Lower lobe of right lung (tissue), 2 donors: ENCODE data around the gene ZC3H10. TPM values are rescaled to one million over a fixed set of nuclear protein-coding genes. Genes with fewer than 3 reads are reported as not detected.
A peak's percentile ranks its signal among the peaks of the same experiment; 100 is the strongest.

Experiments used
- ATAC-seq, 2 donors: fragments of 200-7000 bp; cut with Tn5 transposase; one replicate each; pipeline ENCODE4 v1.9.1; 2020 to 2022; ENCODE audit warnings: mild to moderate bottlenecking in 2 of 2, moderate library complexity in 2 of 2
- DNase-seq: peaks from one replicate; pipeline ENCODE4 v3.0.0-alpha.2; 2020
- H3K27ac ChIP-seq: fragments of 200-600 bp; one replicate; pipeline ENCODE4 v1.8.0; 2022
- H3K27me3 ChIP-seq: fragments of 200-600 bp; one replicate; pipeline ENCODE4 v1.8.0; 2022; ENCODE audit warnings: low read depth
- H3K36me3 ChIP-seq: fragments of 200-600 bp; one replicate; pipeline ENCODE4 v1.8.0; 2022; ENCODE audit warnings: mild to moderate bottlenecking
- H3K4me1 ChIP-seq: fragments of 200-600 bp; one replicate; pipeline ENCODE4 v1.8.0; 2022
- H3K4me3 ChIP-seq: fragments of 200-600 bp; one replicate; pipeline ENCODE4 v1.8.0; 2022; ENCODE audit warnings: mild to moderate bottlenecking
- H3K9me3 ChIP-seq: fragments of 200-600 bp; one replicate; pipeline ENCODE4 v1.8.0; 2022
- intact Hi-C: fragments of 100-400 bp; cut with DNase I; formaldehyde crosslinking; loops from one replicate; pipeline ENCODE4 v1.11.0; 2022
- total RNA-seq: library from RNA; stranded (reverse); fragmentation: NEBNext Ultra II Directional; extraction: Animal tissue kit (Norgen Biotek cat#: 25700); gene quantifications from one replicate; pipeline ENCODE4 v1.2.1, GENCODE V29; 2021
- TF ChIP-seq, protein P1 (sequence below): fragments of 200-600 bp; IDR thresholded peaks from one replicate; pipeline ENCODE4 v1.8.0; 2022; ENCODE audit warnings: antibody characterized with exemption, mild to moderate bottlenecking
- donor health status: DM: no; HTN: yes; CAD: no; lungs with severe emphysema.

ZC3H10 gene
- total RNA-seq, 1 donor from 2014 or later = 12.5 TPM

- Histone ChIP-seq H3K4me3 (peak overlapping the region; percentile 88), H3K36me3 (peaks cover 68% of the 10 kb centered on the region), H3K27me3 (no peaks in the 10 kb centered on the region), H3K9me3 (no peaks in the 10 kb centered on the region), H3K27ac (peak overlapping the region; percentile 96), H3K4me1 (peaks cover 50% of the 10 kb centered on the region)
- intact Hi-C loops = no loop called here
- ATAC-seq (no peak), DNase-seq (no peak)
- TF ChIP-seq, protein P1, sequence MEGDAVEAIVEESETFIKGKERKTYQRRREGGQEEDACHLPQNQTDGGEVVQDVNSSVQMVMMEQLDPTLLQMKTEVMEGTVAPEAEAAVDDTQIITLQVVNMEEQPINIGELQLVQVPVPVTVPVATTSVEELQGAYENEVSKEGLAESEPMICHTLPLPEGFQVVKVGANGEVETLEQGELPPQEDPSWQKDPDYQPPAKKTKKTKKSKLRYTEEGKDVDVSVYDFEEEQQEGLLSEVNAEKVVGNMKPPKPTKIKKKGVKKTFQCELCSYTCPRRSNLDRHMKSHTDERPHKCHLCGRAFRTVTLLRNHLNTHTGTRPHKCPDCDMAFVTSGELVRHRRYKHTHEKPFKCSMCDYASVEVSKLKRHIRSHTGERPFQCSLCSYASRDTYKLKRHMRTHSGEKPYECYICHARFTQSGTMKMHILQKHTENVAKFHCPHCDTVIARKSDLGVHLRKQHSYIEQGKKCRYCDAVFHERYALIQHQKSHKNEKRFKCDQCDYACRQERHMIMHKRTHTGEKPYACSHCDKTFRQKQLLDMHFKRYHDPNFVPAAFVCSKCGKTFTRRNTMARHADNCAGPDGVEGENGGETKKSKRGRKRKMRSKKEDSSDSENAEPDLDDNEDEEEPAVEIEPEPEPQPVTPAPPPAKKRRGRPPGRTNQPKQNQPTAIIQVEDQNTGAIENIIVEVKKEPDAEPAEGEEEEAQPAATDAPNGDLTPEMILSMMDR = no peak
Measured at GRCh38 chr12:56160894-56161689, 43.0 kb downstream of the ZC3H10 start.

- intact Hi-C loops = no loop called here
- peak overlapping the region; percentile 1 for H3K4me3 ChIP-seq
- peaks cover 75% of the 10 kb centered on the region for H3K36me3 ChIP-seq
- DNase-seq = no peak
- no peaks in the 10 kb centered on the region for H3K9me3 ChIP-seq
- peak overlapping the region; percentile 96 for H3K27ac ChIP-seq
- H3K4me1 ChIP-seq = peaks cover 46% of the 10 kb centered on the region
- no peak for ATAC-seq
- no peaks in the 10 kb centered on the region for H3K27me3 ChIP-seq
- TF ChIP-seq, protein P1 = no peak
Measured at GRCh38 chr12:56161690-56162351, 43.8 kb downstream of the ZC3H10 start.

DNA sequence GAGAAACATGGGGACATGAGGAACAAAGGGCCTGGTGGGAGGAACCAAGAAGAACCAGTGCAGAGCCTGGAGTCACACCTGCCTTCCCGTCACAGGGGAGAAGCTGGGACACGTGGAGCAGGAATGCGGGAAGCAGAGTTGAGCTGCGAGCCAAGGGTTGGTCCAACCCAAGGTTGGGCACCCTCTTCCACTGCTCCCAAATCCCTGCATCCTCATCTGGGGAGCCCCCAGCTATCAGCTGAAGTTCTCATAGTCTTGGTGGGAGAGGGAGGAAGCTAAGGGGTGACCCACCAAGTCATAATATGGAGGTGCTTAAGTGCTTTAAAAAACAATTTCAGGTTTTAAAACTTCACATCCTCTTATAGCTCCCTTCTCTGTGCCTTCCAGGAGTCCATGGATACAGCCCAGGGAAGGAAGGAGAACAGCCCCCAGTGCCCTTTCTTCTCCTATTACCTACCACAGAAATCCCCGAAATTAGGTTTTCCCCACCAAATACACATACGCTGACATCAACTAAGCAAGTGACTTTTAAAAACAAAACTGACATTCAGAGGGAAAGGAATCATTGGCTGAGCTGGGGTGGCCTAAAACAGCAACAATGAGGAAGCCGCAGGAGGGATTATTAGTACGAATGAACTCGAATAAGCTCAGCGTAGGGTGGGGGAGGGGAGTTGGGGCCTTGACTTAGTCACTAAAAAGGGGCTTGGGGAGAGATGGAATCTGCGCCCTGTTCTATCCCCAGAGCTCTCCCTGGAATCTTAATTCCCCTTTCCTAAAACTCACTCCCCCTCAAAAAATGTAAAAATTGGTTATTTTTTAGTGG is 44.6 kb downstream of the ZC3H10 start:
- intact Hi-C loops = no loop called here
- TF ChIP-seq, protein P1 = no peak
- Histone ChIP-seq H3K4me3 (no peak overlapping the region), H3K9me3 (no peaks in the 10 kb centered on the region), H3K4me1 (peaks cover 39% of the 10 kb centered on the region), H3K36me3 (peaks cover 84% of the 10 kb centered on the region), H3K27me3 (no peaks in the 10 kb centered on the region), H3K27ac (peak overlapping the region; percentile 96)
- DNase-seq = no peak
- ATAC-seq = no peak

DNA sequence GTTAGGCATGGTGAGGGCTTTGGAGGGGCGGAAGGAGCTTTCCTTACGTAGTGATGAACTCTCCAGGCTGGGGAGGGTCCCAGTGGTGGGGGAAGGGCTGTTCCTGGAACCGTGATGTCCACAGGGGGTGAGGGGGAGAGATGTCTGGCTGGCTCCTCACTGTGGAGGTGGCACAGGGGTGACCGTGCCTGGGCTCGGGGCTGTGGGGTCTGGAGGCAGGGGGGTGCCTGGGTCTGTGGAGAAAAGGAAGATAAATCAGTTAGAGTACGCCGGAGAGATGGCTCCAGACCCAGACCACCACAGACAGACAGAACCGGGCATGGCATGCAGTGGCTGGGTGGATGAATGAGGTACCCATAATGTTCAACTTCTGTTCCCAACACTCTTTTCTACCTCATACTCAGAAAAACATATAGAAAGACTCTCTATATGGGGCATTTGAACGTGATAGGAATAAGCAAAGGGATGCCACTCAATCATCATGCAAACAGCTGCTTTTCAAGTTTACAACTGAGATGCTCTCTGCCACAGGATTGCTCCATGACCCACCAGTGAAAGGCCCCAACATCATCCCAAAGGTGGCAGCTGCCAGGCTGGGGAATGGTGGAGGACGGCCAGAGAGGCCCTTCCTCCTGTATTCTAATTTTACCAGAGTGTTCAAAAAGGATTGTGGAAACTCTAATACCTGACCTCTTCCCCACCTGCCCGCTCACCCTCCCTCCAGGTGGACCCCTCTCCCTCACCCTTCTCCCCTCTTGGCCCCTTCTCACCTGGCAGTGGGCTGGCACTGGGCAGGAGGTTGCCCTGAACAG is 45.7 kb downstream of the ZC3H10 start:
- intact Hi-C loops = no loop called here
- no peaks in the 10 kb centered on the region for H3K27me3 ChIP-seq
- TF ChIP-seq, protein P1 = no peak
- peaks cover 93% of the 10 kb centered on the region for H3K36me3 ChIP-seq
- ATAC-seq (no peak), DNase-seq (no peak)
- no peaks in the 10 kb centered on the region for H3K9me3 ChIP-seq
- peaks cover 39% of the 10 kb centered on the region for H3K4me1 ChIP-seq
- no peak overlapping the region for H3K27ac ChIP-seq
- no peak overlapping the region for H3K4me3 ChIP-seq

DNA sequence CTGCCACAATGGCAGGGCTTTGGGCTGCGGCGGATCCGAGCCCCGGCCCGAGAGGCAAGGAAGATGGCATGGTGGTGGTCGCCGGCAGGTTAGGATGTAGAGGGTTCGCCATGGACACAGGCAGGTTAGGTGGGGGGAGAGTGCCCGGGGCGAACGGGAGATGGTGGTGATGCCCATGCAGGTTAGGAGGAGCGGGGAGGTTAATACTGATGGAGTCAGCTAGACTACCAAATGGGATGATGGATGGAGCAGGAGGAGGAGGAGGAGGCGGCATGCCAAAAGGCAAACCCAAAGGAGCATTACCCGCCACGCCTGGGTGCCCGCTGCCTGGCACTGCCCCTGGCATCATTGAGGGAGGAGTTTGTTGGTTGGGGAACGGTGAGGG is 46.3 kb downstream of the ZC3H10 start:
- no peak for DNase-seq
- TF ChIP-seq, protein P1 = no peak
- Histone ChIP-seq H3K27ac (no peak overlapping the region), H3K9me3 (no peaks in the 10 kb centered on the region), H3K4me3 (no peak overlapping the region), H3K4me1 (peaks cover 38% of the 10 kb centered on the region), H3K27me3 (no peaks in the 10 kb centered on the region), H3K36me3 (peaks cover 98% of the 10 kb centered on the region)
- no peak for ATAC-seq
- intact Hi-C loops = no loop called here
